GM18526 (cell line): ENCODE measurements around the gene TMED8.

Experiments used
- POLR2A ChIP-seq: IDR thresholded peaks from 3 replicates; pipeline ENCODE4 v1.6.1; 2011; ENCODE audit not compliant: insufficient read length; ENCODE audit errors: extremely low read depth

Gene TMED8

DNA sequence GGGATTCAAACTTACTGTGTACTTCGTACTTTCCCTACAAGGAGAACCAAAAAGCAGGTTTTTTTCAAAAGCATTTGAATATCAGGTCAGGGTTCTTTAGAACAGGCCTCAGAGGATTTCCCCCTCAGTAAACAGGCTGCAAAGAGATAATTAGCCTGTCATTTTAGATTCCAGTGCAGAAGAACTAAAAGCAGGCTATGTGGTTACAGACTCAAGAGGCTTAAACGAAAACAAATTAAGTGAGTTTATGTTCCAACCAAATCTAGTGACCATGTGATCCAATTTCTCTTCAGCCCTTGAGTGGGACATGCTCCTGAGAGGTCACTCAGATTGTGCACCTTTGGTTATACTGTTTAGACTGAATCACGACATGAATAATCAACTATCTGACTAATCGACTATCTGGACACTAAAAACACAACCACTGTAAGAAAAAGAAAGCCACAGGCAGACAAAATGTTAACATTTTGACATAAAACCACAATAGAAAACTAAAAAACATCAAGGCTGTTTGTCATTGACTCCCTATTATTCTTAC is 4.5 kb downstream of the TMED8 start:
- TF ChIP-seq POLR2A: no peak

GRCh38 chr14:77369285-77369684 is 7.6 kb downstream of the TMED8 start:
- TF ChIP-seq POLR2A: no peak

GRCh38 chr14:77364146-77364545 is 12.7 kb downstream of the TMED8 start:
- no peak for TF ChIP-seq POLR2A

GRCh38 chr14:77359626-77360025 is 17.3 kb downstream of the TMED8 start:
- TF ChIP-seq POLR2A: no peak

DNA sequence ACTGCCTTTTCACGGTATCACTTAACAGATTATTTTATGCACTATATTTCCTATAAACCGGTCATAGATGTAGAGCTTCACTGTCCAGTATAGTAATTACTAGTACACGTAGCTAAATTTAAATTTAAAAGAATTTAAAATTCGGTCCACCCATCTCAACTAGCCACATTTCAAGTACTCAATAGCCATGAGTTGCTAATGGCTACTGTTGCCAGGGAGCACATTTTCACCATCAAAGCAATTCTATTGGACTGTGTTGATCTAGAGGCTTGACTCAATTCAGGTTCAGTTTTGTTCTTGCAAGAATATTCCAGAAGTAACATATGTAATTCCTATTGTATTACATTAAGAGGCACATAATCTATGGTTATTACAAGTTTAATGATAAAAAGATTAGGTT is 20.0 kb downstream of the TMED8 start:
- no peak for TF ChIP-seq POLR2A

DNA sequence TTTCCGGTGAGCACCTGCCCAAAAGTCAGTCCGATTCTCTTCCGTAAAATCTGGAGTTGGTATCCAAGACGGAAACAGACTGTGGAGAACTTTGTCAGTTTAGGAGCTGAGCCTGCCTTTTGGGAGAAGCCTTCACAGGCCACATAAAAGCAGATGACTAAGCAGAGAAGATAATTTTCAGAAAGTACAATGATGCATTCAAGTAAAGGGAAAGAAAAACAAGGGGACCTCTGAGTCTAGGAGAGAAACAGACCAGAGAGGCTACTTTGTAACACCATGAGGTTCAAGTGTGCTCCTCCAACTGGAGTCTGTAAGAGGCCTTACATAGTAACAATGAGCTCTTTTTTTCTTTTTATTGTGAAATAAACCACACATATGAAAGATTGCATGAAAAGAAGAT is 21.1 kb downstream of the TMED8 start:
- no peak for TF ChIP-seq POLR2A

DNA sequence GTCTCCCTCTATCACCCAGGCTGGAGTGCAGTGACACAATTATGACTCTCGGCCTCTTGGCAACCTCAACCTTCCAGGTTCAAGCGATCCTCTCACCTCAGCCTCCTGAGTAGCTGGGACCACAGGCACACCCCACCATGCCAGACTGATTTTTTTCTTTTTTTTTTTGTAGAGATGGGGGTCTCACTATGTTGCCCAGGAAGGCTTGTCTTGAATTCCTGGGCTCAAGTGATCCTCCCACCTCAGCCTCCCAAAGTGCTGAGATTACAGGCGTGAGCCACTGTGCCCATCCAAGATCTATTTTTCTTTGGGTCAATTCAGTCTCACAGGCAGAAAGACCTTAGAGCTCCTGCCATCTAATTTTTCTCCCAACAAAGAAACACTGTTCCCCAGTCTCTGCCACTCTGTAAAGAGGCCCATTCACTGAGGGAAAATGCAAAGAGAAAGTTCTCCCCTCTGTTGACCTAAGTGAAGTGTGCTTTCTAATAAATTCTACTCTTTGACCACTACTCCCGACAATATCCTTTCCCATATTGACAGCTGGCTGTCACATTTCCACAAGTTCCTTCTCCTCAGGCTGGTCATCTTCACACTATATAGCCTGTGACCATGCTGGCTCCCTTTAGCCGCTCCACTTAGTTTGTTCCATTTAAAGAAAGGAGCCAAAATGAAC is 23.3 kb downstream of the TMED8 start:
- TF ChIP-seq POLR2A: no peak

DNA sequence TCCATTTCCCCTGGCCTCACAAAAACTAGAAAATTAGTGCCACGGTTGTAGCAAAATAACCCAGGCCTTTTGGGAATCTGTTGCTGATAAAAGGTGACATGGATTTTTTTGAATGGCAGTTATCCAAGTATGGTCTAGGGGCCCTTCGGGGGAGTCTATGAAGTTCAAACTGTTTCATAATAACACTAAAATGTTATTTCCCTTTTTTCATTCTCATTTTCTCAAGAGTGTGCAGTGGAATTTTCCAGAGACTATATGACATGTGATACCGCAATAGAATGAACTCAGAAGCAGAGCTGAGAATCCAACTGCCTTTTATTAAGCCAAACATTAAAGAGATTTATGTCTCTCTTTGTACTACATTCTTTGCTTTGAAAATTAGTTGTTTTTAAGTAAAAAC is 29.1 kb downstream of the TMED8 start:
- no peak for TF ChIP-seq POLR2A

- no peak for TF ChIP-seq POLR2A
Measured at GRCh38 chr14:77346495-77346894, 30.4 kb downstream of the TMED8 start.

DNA sequence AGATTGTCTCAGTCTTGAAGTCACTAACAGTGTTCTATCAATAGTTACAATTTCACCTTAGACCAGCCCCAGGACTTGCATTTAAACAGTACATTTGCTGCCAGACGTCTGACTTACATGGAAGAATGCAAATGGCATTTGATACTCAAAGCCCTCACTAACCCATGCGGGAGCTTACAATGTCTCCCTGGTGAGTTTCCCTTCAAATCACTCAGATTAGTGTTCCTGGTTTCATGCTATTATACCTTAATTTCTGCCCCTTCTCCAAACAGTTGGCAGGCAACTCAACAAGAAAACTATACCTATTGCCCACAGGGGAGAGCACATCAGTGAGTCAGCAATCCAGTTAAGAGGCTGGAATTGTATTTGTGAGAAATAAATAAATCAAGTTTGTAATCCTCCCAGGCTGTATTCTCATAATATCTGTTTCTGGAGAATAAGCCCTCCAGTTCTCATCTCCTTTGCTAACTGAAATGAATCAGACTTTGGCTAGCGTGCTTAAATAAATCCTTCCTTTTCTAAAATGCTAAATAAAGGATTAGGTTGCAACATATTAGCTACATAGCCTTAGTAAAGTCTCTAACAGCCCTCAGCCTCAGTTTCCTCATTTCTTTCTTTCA is 32.4 kb downstream of the TMED8 start:
- TF ChIP-seq POLR2A: no peak

GRCh38 chr14:77343662-77344061 is 33.2 kb downstream of the TMED8 start:
- TF ChIP-seq POLR2A: no peak

- no peak for TF ChIP-seq POLR2A
Measured at GRCh38 chr14:77342726-77343397, 34.0 kb downstream of the TMED8 start.

- TF ChIP-seq POLR2A: no peak
Measured at GRCh38 chr14:77340389-77340788, 36.5 kb downstream of the TMED8 start.

GRCh38 chr14:77339407-77339806 is 37.5 kb downstream of the TMED8 start:
- no peak for TF ChIP-seq POLR2A

- TF ChIP-seq POLR2A: no peak
Measured at GRCh38 chr14:77338302-77338701, 38.6 kb downstream of the TMED8 start.

- TF ChIP-seq POLR2A: no peak
Measured at GRCh38 chr14:77337880-77338279, 39.0 kb downstream of the TMED8 start.
